OCI-LY7 (cell line): ENCODE results near the gene TSPY4. TPM values are rescaled to one million over a fixed set of nuclear protein-coding genes. Genes with fewer than 3 reads are reported as not detected.
"Not testable (repeated sequence)": the region's sequence is repeated elsewhere in the genome, so short reads cannot be mapped to it uniquely, and the experiment has no call there.

Source experiments
- Bru-seq: library from RNA; stranded (reverse); fragments of 400-500 nt; gene quantifications from one replicate; lab custom pipeline; 2021; lab: Mats Ljungman, UMichigan
- BruChase-seq, 2 experiments: library from RNA; stranded (reverse); fragments of 400-500 nt; gene quantifications; one replicate each; lab custom pipeline; 2021; lab: Mats Ljungman, UMichigan
- BruUV-seq: library from RNA; stranded (reverse); fragments of 400-500 nt; replicated peaks from 2 replicates; lab custom pipeline; 2021; lab: Mats Ljungman, UMichigan
- CTCF ChIA-PET: fragments of 300-600 bp; sonication (Branson Sonifier 250); formaldehyde crosslinking; loops from one replicate; lab custom pipeline; 2022; ENCODE audit warnings: antibody characterized with exemption; ENCODE audit not compliant: unreplicated experiment; lab: Charles Lee
- POLR2A ChIA-PET: fragments of 300-600 bp; sonication (Branson Sonifier 250); formaldehyde crosslinking; loops from one replicate; lab custom pipeline; 2022; ENCODE audit warnings: antibody characterized with exemption; lab: Charles Lee
- DNase-seq: peaks from one replicate; pipeline ENCODE4 v3.0.0-alpha.2; 2015; ENCODE audit warnings: low spot score
- H2AFZ ChIP-seq: fragments of 200-600 bp; sonication (generic), shearing (Covaris generic); 2 replicates; pipeline ENCODE4 v1.6.1; 2014; ENCODE audit warnings: mild to moderate bottlenecking, antibody characterized with exemption, low read length, moderate library complexity
- H3K27ac ChIP-seq: fragments of 200-600 bp; sonication (generic); 2 replicates; pipeline ENCODE4 v1.5.1; 2014; ENCODE audit warnings: mixed run types, low read depth, mild to moderate bottlenecking, moderate library complexity, low read length, inconsistent platforms; ENCODE audit not compliant: poor library complexity, severe bottlenecking
- H3K36me3 ChIP-seq: fragments of 200-600 bp; sonication (generic); 2 replicates; pipeline ENCODE4 v1.6.1; 2014; ENCODE audit warnings: mild to moderate bottlenecking, antibody characterized with exemption, low read length, moderate library complexity, mixed read lengths; ENCODE audit not compliant: insufficient read depth
- H3K4me1 ChIP-seq: fragments of 200-600 bp; sonication (generic); 2 replicates; pipeline ENCODE4 v1.5.1; 2014; ENCODE audit warnings: mild to moderate bottlenecking, low read length; ENCODE audit not compliant: insufficient read depth, poor library complexity, severe bottlenecking
- H3K4me2 ChIP-seq: fragments of 200-600 bp; sonication (generic); 2 replicates; pipeline ENCODE4 v1.6.1; 2014; ENCODE audit warnings: mild to moderate bottlenecking, low read length
- H3K4me3 ChIP-seq: fragments of 200-600 bp; sonication (generic); 2 replicates; pipeline ENCODE4 v1.5.1; 2014; ENCODE audit warnings: mild to moderate bottlenecking, low read depth, low read length; ENCODE audit not compliant: poor library complexity, severe bottlenecking
- H3K79me2 ChIP-seq: fragments of 200-600 bp; sonication (generic); 2 replicates; pipeline ENCODE4 v1.6.1; 2016; ENCODE audit warnings: low read depth, mild to moderate bottlenecking, low read length, moderate library complexity, mixed read lengths; ENCODE audit not compliant: insufficient read depth
- H3K9me2 ChIP-seq: fragments of 200-600 bp; sonication (generic); 2 replicates; pipeline ENCODE4 v1.6.1; 2016; ENCODE audit warnings: mild to moderate bottlenecking, low read length, mixed read lengths; ENCODE audit not compliant: insufficient read depth
- H3K9me3 ChIP-seq: fragments of 200-600 bp; sonication (generic); 2 replicates; pipeline ENCODE4 v1.6.1; 2014; ENCODE audit warnings: mild to moderate bottlenecking, mixed run types, low read length, mixed read lengths
- H4K20me1 ChIP-seq: fragments of 200-600 bp; sonication (generic); 2 replicates; pipeline ENCODE4 v1.6.1; 2014; ENCODE audit warnings: mild to moderate bottlenecking, antibody characterized with exemption, low read length, moderate library complexity, mixed read lengths; ENCODE audit not compliant: insufficient read depth
- CTCF ChIP-seq: fragments of 200-600 bp; sonication (generic); conservative IDR thresholded peaks from 2 replicates; pipeline ENCODE4 v1.5.1; 2014; ENCODE audit warnings: mild to moderate bottlenecking, antibody characterized with exemption, low read length, moderate library complexity, mixed read lengths
- EZH2phosphoT487 ChIP-seq: fragments of 200-600 bp; sonication (generic); IDR thresholded peaks from 2 replicates; pipeline ENCODE4 v1.6.1; 2018; ENCODE audit warnings: low read depth, borderline replicate concordance, mild to moderate bottlenecking, mixed run types, antibody characterized with exemption, low read length, moderate library complexity, mixed read lengths
- intact Hi-C: fragments of 100-400 bp; cut with micrococcal nuclease; formaldehyde crosslinking; loops from one replicate; pipeline ENCODE4 v1.10.0; 2022; ENCODE audit not compliant: unreplicated experiment
- long read RNA-seq: library from polyadenylated mRNA; stranded (forward); transcript quantifications from one replicate; pipeline ENCODE4 v2.0.0, GENCODE V29; 2022
- small RNA-seq: library from RNA; depleted of rRNA; stranded (forward); fragments of <200 nt; gene quantifications from one replicate; pipeline ENCODE3, GENCODE V24; 2014
- total RNA-seq, 2 experiments: library from RNA; depleted of rRNA in 1 of 2; stranded (reverse); fragments of >200 nt in 1 of 2; shearing (Covaris generic) in 1 of 2; gene quantifications; 2 replicates each; pipeline ENCODE4 v1.2.3, GENCODE V29; 2014 to 2022

Gene TSPY4
- total RNA-seq (2014; rRNA removed; shearing (Covaris generic)), result not detected in 2 replicates
- total RNA-seq (2022), result not detected in 2 replicates
- not detected for Bru-seq, nascent RNA
- not detected for BruChase-seq, experiment 1, labeled RNA remaining after a 6-hour chase
- not detected for BruChase-seq, experiment 2, labeled RNA remaining after a 2-hour chase
- long read RNA-seq, result 0 reads

GRCh38 chrY:9337164-9337563 is at the start of gene TSPY4:
TSPY4 (plus strand) TSS chrY:9337464; CDS start chrY:9337510, 46 bp downstream.
- H3K9me3 ChIP-seq, H3K79me2 ChIP-seq, H3K9me2 ChIP-seq, DNase-seq, POLR2A ChIA-PET, H3K4me2 ChIP-seq, CTCF ChIA-PET, H3K27ac ChIP-seq, BruUV-seq, H3K4me3 ChIP-seq, H4K20me1 ChIP-seq, H2AFZ ChIP-seq, H3K36me3 ChIP-seq, H3K4me1 ChIP-seq, intact Hi-C loops: not testable (repeated sequence)

GRCh38 chrY:9320996-9321395 is 16.3 kb upstream of the TSPY4 start:
- BruUV-seq, result no TSS peak
- intact Hi-C loops, result no loop called here

GRCh38 chrY:9357497-9357896 is 20.2 kb downstream of the TSPY4 start, which contains the start of gene TSPY8:
TSPY8 (plus strand) TSS chrY:9357797; CDS start chrY:9357843, 46 bp downstream.
- H3K4me1 ChIP-seq, H2AFZ ChIP-seq, BruUV-seq, H3K4me2 ChIP-seq, H3K27ac ChIP-seq, intact Hi-C loops, DNase-seq, H3K9me2 ChIP-seq, POLR2A ChIA-PET, H3K36me3 ChIP-seq, H3K9me3 ChIP-seq, H3K4me3 ChIP-seq, CTCF ChIA-PET, H3K79me2 ChIP-seq, H4K20me1 ChIP-seq: not testable (repeated sequence)

More at GRCh38 chrY:9320996-9321395, 16.3 kb upstream of the TSPY4 start:
- ChIA-PET POLR2A (no interaction called here), CTCF (no interaction called here)
- Histone ChIP-seq H3K27ac (no peak overlapping the region), H3K9me3 (no peaks in the 10 kb centered on the region), H4K20me1 (no peaks in the 10 kb centered on the region), H3K4me2 (no peak overlapping the region), H2AFZ (no peak overlapping the region), H3K36me3 (no peaks in the 10 kb centered on the region), H3K79me2 (no peaks in the 10 kb centered on the region), H3K4me1 (no peaks in the 10 kb centered on the region), H3K9me2 (no peaks in the 10 kb centered on the region), H3K4me3 (no peak overlapping the region)
- TF ChIP-seq CTCF (no peak), EZH2phosphoT487 (no peak)
- DNase-seq, result no peak

Small RNA genes within 50 kb of the gene (small RNA-seq; reads per million reads assigned to genes)
- gene AC006158.1, result not detected

Other genes with a start within 250 kb of the TSPY4 start
- not detected in 2 replicates for gene TSPY8, start 20.3 kb downstream of the TSPY4 start, total RNA-seq (2014; rRNA removed; shearing (Covaris generic))
- not detected in 2 replicates for gene TSPY8, start 20.3 kb downstream of the TSPY4 start, total RNA-seq (2022)
- gene TSPY3, start 61.0 kb downstream of the TSPY4 start, total RNA-seq (2014; rRNA removed; shearing (Covaris generic)), result not detected in 2 replicates
- not detected in 2 replicates for gene TSPY3, start 61.0 kb downstream of the TSPY4 start, total RNA-seq (2022)
- gene TSPY1, start 129.5 kb downstream of the TSPY4 start, total RNA-seq (2014; rRNA removed; shearing (Covaris generic)), result not detected in 2 replicates
- not detected in 2 replicates for gene TSPY1, start 129.5 kb downstream of the TSPY4 start, total RNA-seq (2022)
- not detected in 2 replicates for gene TSPY9, start 149.8 kb downstream of the TSPY4 start, total RNA-seq (2014; rRNA removed; shearing (Covaris generic))
- not detected in 2 replicates for gene TSPY9, start 149.8 kb downstream of the TSPY4 start, total RNA-seq (2022)
- gene TSPY10, start 190.4 kb downstream of the TSPY4 start, total RNA-seq (2014; rRNA removed; shearing (Covaris generic)), result not detected in 2 replicates
- gene TSPY10, start 190.4 kb downstream of the TSPY4 start, total RNA-seq (2022), result not detected in 2 replicates